Activated CD8-positive, alpha-beta memory T cell treated with anti-CD3 and anti-CD28 coated beads, Interleukin-2, amount 50 U/mL, for 48 hours (primary cell): ENCODE measurements around the gene AQP12B.

Experiments used
- DNase-seq: peaks from one replicate; pipeline ENCODE4 v3.0.0-alpha.2; 2020

AQP12B gene

DNA sequence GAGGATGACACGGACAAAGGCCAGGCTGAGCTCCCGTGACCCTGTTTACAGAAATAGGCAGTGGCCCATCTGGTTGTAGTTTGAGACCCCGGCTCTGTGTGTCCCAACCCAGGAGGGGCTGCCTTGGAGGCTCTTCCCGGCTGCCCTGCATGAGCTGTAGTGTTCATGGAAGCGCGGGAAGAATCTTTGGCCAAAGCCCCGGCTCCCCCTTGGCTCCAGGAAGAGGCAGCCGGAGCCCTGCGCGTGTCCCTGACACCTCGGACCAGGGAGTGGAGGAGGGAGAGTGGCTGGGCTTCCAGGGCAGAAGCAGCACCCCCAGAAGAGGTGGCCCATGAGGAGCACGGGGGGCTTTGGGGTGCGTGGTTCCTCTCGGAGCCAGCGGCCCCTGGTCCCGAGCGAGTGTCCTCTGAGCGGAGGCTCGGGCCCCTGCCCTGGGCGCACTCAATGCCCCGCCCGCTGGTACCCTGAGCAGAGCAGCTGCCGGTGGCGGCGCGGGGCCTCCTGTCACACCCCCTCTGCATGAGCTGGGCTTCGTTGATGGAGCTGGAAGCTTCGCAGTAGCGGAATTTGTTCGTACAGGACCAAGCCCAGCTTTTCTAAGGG, 35.7 kb downstream of the AQP12B start:
- no peak for DNase-seq

DNA sequence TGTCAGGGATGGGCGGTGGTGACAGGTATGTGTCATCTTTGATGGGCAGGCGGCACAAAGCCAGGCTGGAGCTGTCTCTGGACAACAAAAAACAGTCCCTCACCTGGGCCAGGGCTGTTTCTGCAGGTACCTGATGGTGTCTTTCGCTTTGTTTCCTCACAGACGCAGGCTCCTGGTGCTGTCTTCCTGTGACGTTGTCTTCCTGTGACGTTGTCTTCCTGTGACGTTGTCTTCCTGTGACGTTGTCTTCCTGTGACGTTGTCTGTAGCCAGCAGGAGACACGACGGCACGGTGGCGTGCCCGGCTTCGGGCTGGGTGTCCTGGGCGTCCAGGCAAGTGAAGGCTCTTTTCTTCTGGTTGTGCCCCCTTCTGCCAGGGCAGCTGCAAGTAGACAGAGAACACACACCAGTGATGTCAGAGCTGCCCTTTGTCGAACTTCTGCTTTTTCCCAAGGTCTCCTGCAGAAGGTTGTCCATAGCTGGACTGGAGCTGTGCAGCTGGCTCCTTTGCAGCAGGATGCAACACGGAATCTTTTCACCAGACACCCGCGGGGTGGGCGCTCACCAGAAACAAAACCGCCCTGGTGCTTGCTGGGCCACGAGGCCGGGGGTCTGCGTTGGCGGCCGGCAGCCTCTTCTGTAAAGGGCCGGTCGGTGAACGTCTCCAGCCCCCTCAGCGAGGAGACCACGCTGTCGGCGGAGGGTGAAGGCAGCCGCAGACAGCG, 36.3 kb downstream of the AQP12B start:
- DNase-seq: peak; percentile 52

DNA sequence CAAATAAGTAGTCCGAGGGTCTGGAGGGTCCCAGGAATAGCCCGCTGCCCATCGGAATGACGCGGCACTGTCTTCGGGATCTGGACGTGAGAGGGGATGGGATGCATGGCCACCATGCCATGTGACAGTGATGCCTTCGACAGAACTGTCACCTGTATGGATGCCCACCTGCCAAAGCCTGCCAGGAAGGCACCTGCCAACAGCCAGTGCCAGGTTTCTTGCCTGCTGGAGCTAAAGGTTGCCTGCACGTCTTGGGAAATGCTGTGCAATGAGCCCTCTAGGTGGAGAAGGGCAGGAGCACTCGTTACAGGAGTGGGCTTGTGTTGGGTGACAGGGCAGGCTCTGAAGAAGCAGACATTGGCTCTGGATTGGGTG, 36.9 kb downstream of the AQP12B start:
- DNase-seq: peak; percentile 43

DNA sequence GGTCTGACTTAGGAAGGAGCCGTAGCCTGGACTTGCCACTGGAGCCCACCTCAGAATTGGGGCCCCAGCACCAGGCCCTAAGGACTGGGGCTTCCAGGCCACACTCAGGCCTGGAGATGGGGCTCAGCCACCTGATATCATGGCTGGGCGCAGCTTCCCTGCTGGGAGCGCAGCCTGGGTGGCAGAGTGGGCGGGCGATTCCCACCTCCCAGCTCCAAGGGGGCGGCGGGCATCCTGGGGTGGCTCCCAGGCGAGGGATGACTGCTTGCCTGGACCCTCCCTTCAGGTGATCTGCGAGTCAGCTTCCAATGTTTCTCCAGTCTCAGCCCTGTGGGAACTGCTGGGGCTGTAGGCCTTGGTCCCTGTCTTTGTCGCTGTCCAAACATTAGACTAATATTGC, 37.3 kb downstream of the AQP12B start:
- DNase-seq: no peak

DNA sequence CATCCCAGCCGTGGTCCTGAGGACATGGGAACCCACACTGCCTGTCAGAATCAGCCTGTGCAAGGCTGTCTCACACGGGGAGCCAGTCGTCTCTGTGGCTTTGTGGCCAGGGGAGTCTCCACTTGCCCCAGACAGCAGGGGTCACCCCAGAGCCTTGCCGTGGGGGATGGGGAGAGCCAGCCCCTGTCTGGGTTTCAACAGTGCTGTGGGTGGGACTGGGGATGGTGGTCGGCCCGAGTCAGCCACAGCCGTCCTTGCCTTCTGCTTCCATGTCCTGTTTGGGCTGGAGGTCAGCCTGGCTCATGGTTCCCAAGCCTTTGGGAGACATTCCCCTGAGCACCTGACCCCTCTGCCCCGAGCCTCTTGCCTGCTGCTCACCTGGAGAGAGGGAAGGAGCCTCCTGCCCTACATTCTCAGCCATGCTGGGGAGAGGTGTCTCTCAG, 37.8 kb downstream of the AQP12B start:
- peak; percentile 44 for DNase-seq

DNA sequence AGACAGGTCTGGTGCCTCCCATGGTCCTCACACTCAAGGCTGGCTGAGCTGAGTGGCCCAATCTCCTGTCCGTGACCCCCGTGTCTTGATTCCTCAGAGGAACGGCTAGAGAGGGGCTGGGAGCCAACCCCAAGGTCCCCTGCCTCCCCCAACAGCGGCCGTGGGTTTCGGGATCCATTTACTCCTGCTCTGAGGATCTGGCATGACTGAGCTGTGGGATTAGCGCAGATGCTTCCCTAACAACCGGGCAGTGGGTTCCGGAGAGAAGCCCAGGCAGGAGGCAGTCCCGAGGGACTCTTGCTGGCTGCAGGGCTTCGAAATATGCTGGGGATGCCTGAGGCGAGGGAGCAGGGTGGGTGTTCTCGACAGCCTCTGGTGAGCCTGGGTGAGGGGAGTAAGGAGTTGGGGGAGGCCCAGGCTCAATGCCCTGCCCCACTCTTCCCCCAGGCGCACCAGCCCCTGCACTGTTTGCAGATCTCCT, 38.5 kb downstream of the AQP12B start:
- peak; percentile 44 for DNase-seq

DNA sequence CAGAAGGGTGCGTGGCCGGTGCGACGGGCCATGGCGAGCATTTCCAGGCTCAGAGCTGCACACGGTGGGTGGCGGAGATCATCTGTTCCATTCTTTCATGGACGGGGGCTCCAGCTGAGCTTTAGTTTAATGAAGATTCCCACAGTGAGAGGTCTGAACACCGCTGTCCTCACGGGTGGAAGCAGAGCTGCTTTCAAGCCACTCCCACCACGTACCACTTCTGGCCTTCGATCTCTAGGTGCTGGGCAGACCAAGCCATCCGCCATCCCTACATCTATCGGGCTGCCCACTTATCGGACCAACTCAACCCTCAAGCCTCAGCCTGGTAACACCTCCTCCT, 38.9 kb downstream of the AQP12B start:
- DNase-seq: no peak

DNA sequence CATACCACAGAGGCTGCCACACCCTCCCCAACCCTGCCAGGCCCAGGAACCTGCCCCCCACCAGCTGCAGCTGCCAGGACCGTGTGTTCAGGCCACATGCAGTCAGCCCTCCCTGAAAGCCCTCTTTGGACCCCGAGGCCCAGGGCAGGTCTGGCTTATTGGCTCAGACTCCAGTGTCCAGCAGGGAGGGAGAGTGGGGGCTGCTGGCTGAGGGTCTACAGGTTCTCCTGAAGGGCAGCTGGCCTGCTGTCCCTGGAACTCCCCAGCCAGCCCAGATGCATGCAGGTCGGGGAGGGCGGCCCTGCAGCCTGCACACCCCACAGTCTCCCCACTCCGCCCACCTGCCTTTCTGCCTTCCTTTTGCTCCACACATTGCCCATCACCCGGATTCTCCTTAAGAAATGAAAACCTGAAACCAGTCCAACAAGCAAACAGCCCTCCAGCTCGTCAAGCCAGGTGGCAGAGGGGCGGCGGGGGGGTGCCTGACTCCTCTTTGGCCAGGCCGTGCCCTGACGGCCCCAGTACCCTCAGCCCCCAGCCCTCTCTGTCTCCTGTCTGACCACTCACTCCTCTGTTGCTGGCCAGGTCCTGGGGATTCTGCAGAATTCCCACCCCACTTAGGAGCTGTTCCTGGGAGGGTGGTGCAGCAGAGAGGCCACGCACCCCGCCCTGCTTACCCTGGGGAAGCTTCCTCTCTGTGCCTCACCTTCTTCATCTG, 39.4 kb downstream of the AQP12B start:
- DNase-seq: no peak

DNA sequence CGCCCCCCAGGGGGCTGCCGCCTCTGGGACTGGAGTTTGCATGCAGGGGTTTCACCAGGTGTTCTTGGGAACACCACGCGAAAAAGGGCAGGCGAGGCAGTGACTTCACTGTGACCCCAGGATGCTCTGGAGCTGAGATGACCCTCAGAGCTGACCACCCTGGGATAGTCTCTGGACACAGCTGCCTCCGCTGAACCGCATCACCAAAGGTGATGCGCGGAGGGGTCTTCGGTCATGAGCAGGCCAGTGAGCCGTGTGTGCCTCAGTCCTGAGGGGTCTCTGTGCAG, 39.9 kb downstream of the AQP12B start:
- peak; percentile 36 for DNase-seq

DNA sequence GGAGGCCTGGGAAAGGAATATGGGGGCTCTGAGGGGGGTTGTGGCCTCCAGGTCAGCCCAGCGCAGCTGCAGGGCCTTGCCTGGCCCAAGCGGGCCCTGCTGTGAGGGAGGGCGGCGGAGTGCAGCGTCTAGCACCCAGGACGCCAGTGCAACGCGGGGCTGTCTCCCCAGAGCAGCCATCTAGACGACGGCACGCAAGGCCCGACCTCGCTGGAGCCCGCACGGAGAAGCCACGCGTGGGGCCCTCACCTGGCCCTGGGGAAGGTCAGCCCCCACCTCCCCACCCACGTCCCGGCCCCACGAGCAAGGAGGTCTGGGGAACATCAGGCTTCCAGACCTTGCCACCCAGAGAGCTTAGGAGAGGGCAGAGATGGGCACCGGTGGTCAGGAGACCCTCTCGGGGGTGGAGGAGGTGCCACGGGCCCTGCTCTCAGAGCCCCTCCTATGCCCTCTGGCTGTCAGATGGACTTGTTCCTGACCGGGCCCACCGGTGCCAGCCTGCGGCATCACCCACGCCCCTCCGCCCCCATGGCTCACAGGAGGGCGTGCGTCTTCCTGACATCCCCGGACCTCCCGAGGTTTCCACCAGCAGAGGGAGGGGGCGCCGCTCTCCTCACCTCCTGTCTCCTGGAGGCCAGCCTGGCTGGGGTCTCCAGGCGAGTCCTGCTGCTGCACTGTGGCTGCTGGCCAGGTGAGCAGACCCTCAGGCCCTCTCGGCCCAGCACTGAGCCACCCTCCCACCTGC, 40.5 kb downstream of the AQP12B start:
- peak; percentile 37 for DNase-seq

DNA sequence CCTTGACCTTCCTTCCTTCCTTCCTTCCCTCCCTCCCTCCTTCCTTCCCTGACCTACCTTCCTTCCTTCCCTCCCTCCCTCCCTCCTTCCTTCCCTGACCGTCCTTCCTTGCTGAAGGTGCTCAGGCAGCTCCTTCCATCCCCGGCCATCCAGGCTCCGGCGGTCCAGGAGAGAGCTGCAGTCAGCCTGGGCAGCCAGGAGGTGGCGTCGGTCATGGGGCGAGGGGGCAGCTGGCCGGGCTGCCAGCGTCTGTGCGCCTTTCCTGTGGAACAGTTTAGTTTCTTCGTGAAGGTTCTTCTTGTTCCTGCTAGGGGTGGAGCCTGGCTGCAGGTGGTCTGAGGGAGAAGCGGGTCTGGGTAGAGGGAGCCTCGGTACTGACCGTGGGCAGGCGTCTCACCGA, 41.7 kb downstream of the AQP12B start:
- peak; percentile 59 for DNase-seq

DNA sequence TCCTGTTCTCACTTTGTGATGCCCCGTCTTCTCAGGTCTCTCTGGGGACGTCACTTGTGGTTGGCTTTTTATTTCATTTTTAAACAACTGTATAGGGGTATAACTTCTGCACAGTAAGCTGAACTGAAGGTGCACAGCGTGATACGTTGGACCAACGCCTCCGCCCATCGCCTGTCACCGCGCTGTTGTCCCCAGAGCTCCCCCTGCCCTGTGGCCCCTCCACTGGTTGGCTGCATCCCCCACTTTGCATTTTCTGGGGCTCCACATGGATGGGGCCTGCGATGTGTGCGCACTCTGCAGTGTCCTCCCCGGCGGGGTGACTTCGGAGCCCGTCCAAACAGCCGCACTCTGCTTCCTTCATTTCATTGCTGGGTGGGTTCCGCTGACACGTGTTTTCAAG, 43.1 kb downstream of the AQP12B start:
- DNase-seq: no peak

DNA sequence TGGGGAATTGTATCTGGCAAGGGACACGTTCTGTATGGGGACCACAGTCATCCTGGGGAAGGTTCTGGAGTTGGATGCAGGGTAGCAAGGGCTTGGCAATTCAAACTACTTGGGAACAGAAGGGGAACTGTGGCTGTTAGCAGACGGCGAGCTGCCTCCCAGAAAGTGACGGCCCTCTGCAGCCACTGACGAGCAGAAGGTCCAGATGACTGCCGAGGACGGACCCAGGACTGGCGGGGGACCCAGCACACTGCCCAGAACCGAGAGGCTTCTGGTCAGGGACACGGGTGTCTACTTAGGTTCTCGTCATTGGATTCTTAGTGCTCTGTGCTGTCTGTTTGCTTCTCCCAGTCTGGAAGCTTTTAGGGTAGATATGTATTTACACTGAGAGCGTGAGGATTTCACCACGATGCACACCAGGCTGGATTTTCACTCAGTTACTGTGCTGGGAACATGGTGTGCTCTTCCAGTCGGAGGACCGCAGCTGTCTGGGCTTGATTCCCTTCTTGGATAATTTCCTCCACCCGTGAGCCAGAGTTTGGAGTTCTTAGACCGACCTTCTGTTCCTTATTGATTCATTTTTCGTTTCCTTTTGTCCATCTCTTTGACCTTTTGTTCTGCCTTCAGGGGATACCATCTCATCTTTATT, 44.0 kb downstream of the AQP12B start:
- DNase-seq: peak; percentile 50

DNA sequence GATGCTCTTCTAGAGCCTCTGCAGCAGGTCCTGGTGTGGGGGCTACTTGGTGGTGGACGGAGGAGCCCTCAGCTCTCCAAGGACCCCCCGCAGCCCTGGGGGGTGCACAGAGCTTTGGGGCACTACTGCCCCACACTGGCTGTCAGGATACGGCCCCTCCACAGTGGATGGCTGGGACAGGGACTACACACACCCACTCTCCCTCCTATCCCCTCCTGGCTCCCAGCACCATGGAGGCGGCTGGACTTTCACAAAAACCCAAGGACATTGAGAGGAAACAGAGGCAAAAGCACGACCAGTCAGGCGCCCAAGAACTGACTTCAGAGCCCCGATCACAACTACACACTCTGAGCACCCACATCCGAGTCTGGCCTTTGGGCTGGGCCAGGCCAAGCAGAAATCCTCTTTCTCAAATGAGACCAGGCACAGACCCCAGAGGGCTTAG, 44.8 kb downstream of the AQP12B start:
- DNase-seq: peak; percentile 42

DNA sequence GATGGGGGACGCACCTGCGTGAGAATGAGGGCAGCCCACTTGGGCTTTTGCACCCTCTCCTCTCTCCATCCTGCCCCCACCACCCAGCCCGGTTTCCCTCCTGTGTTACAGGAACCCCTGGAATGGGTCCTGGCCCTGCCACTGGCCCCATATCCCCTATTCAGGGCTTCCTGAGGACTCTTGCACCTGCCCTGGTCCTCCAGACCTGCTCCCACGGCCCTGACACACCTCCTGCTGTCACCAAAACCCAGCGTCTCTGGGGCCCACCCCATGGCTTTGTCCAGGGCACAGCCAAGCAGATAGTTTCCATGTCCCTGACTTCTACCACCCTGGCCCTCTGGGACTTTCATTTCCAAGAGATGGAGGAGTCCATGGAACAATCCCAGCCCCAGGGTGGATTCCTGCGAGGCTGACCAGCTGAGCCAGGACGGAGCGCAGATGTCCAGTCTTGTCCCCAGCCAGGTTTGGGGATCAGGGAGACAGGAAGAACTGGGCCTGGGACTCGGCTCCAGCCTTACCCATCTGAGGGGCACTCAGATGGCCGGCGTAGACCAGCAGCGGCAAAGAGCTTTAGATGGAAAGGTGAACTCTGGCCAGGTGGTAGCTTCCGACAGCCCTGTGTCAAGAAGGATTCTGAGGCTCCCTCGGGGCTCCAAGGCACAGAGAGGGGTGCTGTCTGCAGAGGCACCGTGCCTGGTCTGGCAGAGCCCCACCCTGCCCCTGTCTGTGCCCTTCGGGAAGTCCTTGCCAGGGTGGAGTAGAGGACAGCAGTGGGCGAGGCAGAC, 45.4 kb downstream of the AQP12B start:
- DNase-seq: peak; percentile 45

DNA sequence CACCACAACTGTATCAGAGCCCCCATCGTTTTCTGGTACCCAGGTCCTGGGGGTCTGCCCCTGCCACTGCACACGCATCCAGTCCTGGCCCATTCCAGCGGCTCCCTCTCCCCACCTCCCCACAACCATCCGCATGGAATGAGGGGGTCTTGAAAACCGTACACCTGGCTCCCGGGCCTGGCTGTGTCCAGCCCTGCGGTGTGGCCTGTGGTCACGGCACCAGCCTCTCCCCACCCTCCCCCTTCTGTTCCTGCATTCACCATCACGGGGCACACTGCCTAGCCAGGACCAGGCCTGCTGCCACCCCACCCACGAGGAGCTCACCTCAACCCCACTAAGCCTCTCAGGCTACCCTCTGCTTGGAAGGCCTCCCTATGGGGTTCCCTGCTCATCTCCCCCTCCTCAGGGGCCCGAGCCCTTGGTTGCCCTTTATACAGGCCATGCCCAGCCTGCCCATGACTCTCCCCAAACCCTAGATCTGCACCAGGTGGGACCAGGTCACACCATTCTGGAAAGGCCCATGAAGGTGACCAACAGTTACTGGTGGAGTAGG, 46.0 kb downstream of the AQP12B start:
- peak; percentile 39 for DNase-seq

DNA sequence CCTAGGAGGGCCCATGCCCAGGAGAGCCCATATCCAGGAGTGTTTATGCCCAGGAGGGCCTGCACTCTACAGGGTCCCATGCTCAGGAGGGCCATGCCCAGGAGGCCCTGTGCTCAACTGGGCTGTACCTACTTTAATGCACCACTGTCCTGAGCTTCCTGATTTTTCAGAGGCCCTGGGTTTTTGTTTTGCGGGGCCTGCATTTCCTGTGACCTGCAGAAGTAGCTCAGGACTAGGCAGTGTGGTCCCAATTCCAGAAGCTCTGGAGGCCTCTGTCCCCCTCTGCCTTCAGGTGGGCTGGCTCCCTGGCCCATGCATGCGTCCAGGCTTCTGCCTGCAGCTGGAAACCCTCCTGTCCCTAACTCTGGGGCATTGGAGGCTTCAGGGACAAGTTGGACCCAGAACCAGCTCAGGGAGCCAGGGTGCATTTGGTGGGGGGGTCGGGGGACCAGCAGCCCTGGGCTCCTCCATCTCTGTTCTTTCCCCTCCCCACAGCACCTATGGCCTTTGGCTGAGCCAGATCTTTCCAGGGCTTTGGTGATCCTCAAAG, 46.6 kb downstream of the AQP12B start:
- no peak for DNase-seq

DNA sequence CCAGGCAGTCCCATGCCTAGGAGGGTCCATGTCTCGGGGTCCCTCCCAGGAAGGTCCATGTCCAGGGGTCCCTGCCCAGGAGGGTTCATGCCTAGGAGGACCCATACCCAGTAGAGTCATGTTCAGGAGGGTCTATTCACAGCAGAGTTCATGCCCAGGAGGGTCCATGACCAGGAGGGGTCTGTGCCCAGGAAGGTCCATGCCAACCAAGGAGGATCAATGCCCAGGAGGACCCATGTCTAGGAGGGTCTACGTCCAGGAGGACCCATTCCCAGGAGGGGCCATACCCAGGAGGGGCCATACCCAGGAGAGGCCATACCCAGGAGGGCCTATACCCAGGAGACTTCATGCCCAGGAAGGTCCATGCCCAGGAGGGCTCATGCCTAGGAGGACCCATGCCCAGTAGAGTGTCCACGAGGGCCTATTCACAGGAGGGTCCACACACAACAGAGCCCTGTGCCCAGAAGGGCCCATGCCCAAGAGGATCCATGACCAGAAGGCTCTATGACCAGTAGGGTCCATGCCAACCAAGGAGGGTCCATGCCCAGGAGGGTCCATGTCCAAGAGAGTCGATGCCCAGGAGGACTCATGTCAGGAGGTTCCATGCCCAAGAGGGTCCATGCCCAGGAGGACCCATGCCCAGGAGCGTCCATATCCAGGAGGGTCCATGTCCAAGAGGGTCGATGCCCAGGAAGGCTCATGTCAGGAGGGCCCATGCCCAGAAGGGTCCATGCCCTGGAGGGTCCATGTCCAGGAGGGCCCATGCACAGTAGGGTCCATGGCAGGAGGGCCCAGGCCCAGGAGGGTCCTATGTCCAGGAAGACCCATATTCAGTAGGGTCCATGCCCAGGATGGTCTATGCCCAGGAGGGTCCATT, 47.3 kb downstream of the AQP12B start:
- no peak for DNase-seq

DNA sequence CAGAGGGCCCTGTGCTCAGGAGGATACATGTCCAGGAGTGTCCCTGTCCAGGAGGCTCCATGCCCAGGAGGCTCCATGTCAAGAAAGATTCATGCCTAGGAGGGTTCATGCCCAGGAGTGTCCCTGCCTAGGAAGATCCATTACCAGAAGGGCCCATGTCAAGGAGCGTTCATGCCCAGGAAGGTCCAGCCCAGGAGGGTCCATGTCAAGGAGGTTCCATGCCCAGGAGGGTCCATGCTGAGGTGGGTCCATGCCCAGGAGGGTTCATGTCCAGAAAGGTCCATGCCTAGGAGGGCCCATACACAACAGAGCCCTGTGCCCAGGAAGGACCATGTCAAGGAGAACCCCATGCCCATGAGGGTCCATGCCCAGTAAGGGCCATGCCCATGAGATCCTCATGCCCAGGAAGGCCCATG, 50.4 kb downstream of the AQP12B start:
- peak; percentile 40 for DNase-seq

DNA sequence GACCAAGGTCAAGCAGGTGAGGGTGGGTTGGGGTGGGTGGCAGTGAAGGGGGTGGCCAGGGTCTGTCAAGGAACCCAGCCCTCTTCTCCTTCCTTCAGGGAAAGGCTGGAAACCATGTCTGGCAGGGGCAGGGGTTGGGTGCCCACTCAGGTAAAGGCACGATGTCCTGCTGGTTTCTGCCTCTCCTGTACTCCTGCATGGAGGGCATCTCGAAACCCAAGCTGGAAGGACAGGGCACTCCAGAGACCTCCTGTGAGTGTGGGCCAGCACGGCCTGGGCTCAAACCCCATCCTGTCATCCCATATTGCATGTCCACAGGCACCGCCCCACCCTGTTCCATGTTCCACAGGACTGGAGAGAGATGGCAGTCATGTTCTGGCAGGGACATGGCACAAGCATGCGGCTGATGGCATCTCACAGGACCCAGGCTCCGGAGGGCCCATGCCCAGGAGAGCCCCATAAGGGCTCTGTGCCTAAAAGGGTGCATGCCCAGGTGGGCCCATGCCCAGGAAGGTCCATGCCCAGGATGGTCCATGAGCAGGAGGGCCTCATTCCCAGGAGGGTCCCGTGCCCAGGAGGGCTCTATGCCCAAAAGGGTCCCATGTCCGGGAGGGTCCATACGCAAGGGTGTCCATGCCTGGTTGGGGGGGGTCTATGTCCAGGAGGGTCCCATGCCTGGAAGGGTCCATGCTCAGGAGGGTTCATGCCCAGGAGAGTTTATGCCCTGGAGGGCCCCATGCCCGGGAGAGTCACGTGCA, 51.0 kb downstream of the AQP12B start:
- no peak for DNase-seq
